GM19035 (cell line): ENCODE measurements around the gene RLIM.
"Not testable (repeated sequence)": the region's sequence is repeated elsewhere in the genome, so short reads cannot be mapped to it uniquely, and the experiment has no call there.

ENCODE experiments used
- ATAC-seq: cut with Tn5 transposase; IDR thresholded peaks from one replicate; pipeline ENCODE4 v1.9.1; 2021; ENCODE audit not compliant: unreplicated experiment

The RLIM gene, protein sequence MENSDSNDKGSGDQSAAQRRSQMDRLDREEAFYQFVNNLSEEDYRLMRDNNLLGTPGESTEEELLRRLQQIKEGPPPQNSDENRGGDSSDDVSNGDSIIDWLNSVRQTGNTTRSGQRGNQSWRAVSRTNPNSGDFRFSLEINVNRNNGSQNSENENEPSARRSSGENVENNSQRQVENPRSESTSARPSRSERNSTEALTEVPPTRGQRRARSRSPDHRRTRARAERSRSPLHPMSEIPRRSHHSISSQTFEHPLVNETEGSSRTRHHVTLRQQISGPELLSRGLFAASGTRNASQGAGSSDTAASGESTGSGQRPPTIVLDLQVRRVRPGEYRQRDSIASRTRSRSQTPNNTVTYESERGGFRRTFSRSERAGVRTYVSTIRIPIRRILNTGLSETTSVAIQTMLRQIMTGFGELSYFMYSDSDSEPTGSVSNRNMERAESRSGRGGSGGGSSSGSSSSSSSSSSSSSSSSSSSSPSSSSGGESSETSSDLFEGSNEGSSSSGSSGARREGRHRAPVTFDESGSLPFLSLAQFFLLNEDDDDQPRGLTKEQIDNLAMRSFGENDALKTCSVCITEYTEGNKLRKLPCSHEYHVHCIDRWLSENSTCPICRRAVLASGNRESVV

DNA sequence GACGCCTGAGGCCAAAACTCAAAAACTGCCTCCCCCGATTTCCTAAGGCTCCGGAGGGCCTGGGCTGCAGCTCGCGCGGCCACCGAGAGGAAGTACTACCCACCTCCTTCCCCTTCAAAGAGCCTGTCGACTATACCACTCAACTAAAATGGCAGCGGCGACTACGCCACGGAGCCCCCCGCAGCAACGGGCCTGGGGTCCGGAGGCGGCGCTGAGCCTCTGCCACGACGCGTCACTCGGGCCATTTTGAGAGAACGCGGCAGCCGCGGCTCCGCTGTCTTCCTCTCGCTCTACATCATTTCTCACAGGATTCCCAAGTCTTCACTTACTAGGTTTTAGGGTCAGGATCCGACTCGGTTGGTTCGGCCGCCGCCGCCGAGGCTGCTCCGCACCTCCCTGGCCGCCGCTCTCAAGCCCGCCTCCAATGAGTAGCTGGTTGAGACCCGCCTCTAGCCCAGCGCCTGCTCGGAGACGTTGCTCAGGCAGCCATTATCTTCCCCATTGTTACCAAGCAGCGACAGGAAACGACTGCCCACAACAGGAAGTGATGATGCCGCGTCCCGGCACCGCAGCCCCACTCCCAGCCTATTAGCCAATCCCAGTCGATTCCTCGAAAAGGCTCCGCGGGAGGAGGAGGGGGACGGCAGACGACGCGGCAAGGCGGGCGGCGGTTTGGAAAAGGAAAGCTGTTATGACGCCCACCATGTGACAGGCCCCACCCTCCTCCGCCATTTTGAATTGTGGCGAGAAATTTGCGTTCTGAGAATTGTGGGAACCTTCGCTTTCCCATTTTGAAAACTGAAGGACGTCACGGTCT is at the start of gene RLIM:
Gene RLIM, minus strand, starts transcription at position 532 of the 817 bp plus-strand sequence. CDS start 18,647 bp downstream, outside the sequence.
- peak; percentile 93 for ATAC-seq

DNA sequence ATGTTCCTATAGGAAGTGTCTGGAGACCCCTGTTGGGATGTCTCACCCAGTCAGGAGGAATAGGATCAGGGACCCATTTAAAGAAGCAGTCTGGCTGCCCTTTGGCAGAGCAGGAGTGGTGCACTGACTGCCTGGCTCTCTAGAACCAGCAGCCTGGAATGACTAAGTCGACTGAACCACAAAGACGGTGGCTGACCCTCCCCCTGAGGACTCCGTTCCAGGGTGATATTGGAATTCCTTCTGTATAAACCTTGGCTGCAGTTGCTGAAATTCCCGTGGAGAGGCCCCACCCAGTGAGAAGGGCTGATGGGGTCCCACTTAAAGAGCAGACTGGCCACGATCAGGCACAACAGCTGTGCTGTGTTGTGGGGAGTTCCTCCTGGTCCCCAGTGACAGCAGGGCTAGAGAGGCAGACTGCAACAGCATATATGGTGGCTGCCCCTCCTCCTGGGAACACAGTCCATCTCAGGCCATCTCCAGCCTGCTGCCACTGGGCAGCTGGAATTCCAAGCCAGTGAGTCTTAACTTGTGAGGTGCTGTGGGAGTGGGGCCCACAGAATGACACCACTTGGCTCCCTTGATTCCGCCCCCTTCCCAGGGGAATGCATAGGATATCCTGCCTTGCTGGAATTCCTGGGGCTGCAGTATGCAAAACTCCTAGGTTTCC is 41.8 kb upstream of the RLIM start:
- ATAC-seq = no peak

DNA sequence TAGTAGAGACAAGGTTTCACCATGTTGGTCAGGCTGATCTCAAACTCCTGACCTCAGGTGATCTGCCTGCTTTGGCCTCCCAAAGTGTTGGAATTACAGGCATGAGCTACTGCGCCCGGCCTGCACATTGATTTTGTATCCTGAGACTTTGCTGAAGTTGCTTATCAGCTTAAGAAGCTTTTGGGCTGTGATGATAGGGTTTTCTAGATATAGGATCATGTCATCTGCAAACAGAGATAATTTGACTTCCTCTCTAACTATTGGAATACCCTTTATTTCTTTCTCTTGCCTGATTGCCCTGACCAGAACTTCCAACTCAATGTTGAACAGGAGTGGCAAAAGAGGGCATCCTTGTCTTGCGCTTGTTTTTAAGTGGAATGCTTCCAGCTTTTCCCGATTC is 40.5 kb upstream of the RLIM start:
- not testable (repeated sequence) for ATAC-seq

DNA sequence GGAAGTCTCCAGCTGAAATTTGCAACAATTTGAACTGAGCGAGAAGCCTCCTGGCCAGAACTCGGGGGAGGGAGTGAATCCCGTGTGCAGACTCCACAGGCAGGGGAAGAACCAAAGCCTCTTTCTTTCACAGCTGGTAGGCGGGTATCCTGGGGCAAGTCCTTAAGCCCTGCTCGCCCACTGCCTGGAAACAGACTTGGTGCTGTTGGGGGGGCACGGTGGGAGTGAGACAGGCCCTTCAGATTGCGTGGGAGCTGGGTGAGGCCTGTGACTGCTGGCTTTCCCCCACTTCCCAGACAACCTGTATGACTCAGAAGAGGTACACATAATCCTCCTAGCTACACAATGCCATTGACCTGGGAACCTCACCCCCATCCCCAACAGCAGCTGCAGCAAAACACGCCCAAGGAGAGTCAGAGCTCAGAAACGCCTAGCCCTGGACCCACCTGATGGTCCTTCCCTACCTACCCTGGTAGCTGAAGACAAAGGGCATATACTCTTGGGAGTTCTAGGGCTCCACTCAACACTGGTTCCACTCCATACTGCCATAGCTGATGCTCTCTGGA is 22.4 kb upstream of the RLIM start:
- ATAC-seq = no peak

DNA sequence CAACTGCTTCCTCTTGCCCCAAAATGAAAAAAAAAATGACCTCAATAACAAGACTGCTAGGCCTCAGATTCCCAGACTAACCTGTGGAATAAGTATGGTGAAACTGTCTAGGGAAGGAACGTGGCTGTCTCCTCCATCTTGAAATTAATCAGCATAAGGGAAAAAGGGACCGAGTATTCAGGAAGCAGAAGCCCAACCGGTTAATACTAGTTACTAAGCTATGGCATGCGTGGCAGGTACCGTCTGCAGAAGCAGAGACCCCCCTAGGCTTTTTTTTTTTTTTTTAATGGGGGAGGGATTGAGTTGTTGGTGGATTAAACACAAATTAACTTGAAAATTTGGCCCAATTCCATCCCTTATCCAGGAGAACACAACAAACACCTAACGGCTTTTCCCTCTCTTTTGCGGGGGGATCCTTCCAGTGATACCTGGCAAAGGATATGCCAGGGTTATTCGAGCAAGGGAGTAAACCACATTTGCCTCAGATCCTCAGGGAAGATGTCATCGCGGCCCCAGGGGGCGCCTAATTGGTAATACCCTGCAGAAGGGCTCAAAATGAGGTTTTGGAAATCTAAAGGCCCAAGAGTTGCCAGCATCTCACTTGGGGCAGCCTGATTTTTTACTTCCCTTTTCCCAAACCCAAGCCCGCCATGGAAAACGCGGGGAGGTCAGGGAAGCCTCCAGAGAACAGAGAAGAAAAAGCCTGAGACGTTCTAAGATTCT is 893 bp downstream of the RLIM start:
- ATAC-seq = no peak

DNA sequence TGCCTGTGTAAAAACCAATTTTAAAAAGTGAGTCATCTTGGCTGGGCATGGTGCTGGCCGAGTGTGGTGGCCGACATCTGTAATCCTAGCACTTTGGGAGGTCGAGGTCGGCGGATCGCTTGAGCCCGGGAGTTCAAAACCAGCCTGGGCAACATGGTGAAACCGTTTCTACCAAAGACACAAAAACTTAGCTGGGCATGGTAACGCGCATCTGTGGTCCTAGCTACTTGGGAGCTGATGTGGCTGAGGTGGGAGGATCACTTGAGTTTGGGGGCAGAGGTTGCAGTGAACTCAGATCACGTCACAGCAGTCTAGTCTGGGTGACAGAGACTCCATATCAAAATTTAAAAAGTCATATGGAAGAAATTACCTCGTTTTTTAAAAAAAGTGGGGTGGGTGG is 7.6 kb downstream of the RLIM start:
- no peak for ATAC-seq

DNA sequence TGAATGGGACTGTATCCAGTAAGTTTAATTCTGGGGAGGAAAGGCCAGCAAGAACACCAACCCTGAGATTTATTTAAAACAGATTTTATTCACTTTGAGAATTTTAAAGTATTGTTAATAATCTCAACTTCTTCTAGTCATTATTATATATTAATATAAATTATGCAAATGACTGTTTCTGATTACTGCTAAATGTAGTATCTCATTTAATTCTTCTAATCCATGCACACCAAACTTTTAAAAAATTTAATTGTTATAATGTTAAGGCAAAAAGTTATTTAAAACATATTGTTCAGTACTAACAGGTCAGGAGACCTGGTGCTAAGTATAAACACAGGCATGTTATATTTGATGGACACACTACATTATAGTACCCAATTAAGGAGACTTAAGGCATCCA is 8.1 kb downstream of the RLIM start:
- ATAC-seq = no peak

DNA sequence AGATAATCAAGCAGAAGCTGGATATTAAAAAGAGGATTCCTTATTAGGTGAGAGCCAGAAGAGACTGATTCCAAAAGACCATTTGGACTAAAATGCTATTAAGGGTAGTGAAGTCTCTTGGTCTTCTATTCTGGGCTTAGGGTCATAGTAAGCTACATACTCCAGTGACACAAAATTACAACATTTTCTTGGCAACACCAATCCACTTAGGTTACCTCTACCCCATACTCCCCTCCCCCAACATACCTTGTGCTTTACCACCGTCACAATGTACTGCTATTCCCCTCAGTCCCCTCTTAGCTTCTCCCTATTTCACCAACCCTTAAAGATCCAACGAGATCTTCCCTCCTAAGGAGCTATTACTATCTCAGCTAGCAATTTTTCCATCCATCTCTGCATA is 11.4 kb downstream of the RLIM start:
- no peak for ATAC-seq

DNA sequence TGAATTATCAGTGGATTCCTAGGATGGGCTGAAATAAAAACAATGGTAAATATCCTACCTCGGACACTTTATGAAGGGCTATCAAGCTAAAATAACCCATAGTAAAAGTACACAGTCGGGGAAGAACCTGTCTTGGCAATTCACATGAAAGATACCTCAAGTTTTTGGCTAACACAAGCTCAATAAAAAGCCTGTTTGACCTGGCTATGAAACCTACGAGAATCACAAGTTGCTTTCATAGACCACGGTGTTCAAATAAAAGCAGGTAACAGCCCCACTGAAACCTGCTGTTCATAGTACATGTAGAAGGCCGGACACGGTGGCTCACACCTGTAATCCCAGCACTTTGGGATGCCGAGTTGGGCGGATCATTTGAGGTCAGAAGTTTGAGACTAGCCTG is 12.3 kb downstream of the RLIM start:
- no peak for ATAC-seq

DNA sequence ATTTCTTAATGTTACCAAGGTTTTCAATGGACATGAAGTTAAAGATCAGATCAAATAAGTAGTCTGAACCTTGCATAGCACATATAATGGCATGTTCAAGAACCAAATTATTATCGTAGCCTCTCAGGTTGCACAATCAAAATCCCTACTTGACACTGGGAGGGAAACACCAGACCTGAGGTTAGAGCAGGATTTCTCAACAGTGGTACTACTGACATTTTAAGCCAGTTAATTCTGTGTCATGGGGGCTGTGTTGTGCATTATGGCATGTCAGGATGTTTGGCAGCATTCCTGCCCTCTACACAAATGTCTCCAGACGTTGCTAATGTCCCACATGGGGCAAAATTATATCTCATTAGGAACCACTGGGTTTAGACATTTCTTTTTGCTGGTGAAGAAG is 20.8 kb downstream of the RLIM start:
- ATAC-seq = no peak

DNA sequence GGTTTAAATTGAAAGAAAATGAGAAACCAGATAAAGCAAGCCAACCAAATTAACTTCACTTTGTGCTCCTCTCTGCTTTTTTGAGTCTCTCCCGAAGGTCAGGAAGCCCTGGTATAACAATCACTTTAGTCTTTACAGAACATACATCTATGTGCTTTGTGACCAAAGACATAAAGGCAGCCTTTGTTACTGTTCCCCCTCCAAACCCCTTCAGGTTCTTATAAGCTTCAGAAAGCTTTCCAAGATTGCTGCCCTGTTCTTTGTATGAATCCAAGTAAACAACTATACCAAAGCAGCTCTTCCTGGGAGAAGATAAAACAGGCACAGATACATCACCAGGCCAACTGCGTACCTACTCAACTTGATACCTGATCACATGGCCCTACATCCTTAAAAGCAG is 28.7 kb downstream of the RLIM start:
- no peak for ATAC-seq

DNA sequence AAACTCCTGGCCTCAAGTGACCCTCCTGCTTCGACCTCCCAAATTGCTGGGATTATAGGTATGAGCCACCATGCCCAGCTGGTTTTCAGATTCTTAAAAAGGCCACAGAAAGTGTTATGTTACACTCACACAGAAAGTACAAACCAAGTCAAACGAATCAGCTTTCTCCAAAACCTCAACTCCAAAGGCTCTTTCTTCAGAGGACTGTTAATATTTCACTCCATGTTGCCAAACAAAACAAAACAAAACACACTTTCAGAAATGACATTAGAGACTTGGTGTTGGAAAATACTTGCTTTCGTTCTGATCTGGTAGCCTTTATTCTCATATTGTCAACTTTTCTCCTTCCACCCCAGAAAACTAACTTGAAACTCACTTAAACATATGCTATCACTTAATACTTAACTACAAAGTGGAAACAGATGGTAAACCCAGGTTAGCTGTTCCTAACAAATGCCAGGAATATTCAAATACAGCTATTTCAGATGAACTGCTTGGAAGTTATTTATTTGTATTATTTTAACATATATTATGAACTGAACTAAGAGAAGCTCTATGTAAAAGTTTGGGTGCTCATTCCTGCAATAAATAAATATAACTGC is 34.7 kb downstream of the RLIM start:
- ATAC-seq = no peak

DNA sequence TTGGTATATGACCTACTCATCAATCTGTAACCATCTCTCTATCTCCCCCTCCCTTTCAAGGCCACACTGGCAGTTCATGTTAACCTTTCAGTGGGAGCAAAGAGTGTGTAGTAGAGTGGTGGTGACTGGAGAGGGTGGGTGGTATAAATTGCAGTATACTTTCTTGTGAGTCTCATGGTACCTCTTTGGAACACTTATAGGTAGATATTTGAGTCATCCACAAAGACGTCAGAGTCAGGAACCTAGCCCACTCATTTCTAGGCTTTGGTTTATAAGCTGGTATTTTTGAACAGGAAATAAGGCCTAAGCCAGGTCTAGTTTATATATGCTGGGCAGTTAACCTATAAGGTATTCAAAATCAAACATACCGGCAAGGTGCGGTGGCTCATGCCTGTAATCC is 36.3 kb downstream of the RLIM start:
- ATAC-seq = no peak

DNA sequence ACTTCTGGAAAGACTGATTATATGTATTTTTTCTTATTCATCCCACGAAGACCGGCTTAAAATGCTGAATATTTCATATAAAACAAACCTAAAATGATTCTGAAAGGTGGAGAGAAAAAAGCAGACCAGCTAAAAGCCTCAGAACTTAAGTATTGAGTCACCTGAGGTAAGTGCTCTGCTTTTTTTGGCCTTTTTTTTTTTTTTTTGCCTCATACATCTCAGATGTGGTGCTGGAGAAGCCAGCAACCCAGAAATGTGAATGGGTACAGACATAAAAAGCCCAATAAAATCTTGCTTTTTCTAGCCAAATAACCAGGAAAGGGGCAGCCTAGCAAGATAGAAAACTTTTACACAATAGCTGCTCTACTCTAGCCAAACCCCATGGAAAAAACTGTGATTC is 57.0 kb downstream of the RLIM start:
- no peak for ATAC-seq

DNA sequence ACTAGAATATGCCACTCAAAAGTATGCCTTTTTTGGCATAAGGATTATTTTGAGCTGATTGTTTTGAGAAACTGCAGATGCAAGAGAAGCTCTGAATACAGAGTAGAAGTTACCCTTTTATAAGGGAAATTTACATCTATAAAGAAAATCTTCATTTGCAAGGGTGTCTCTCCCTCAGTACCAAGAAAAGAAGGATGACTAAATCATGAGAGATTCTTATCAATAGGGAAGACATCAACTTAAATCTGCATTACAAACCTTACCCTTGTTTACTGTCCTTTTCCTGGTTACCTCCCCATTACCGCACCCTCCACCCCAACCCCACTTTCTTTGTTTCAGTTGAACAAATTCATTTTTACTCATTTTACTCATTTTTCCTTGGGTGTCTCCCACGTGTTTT is 62.5 kb downstream of the RLIM start:
- ATAC-seq = no peak

DNA sequence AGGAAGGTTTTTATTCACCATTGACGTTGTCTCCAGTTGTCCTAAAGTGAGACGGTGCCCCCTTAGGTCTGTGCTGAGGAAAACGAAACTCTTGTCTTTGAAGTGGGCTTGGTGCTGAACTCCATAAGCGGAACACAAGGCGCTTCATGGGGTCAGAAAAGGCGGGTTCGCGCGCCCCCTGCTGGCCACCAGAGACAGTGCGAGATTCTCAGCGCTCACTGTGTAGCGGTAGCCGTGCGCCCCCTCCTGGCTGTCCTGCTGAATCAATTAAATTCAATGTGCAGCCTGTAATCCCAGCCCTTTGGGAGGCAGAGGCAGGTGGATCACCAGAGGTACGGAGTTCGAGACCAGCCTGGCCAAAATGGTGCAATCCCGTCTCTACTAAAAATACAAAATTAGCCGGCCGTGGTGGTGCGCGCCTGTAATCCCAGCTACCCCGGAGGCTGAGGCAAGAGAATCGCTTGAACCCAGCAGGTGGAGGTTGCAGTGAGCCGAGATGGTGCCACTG is 64.1 kb downstream of the RLIM start:
- peak; percentile 86 for ATAC-seq

DNA sequence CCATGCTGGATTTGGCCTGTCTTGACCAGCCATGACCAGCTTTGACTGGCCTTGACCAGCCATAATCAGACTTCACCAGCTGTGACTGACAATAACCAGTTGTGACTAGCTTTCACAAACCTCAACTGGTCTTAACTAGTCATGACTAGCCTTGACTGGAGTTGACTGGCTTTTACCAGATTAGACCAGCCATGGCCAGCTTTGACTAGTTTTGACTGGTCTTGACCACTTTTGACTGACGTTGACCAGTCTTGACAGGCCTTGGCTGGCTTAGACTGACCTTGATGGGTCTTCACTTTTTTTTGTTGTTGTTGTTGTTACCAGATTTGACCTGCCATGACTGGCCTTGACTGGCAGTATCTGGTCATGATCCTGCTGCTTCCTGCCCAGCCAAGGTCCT is 67.4 kb downstream of the RLIM start:
- no peak for ATAC-seq

DNA sequence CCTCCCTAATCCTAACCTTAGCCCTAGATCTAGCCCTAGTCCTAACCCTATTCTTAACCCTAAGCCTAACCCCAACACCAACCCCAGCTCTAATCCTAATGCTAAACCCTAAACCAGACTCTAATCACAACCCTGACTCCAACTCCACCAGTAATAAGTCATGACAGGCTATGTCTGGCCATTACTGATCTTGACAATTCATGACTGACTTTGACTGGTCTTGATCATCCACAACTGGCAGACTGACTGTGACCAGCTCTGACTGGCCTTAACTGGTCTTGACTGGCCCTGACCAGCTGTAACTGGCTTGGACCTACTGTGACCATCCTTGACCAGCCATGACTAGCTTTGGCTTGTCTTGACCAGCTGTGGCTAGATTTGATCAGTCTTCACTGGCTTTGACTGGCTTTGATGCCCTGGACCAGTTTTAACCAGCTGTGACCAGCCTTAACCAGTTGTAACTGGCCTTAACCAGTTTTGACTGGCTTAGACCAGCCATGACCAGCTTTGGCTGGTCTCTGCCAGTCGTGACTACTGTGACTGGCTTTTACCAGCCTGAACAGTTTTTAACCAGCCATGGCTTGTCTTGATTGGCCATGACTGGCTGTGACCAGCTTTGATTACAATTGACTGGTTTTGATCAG is 68.4 kb downstream of the RLIM start:
- ATAC-seq = no peak

DNA sequence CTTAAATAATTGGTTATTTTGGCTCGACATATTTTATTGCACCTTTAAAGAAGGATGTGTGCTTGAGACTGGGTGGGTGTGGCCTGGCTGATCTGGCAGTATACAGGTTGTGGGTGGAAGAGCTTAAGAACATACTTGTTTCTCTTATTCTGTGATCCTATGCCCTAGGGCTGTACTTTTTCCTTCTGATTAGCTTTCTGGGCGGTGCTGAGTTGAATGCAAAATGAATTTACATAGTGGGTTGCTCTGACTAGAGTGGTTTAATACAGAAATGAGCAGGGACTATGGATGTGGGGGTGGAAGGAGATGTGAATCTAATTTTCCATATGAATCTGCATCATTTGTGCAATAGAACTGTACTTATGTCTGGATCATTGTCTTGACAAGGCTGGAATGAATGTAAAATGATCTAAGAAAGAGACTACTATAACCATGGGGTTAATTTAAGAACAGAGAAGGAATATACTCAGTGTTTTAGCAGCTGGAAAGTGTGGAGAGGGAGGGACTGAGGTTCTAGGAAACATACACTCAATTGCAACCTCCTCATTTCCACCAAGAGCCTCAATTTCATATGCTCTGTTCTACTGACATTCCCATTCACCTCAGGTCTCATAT is 73.7 kb downstream of the RLIM start:
- no peak for ATAC-seq
